ENCODE data around the gene ISM1.
A peak's percentile ranks its signal among the peaks of the same experiment; 100 is the strongest.

The ISM1 gene

DNA sequence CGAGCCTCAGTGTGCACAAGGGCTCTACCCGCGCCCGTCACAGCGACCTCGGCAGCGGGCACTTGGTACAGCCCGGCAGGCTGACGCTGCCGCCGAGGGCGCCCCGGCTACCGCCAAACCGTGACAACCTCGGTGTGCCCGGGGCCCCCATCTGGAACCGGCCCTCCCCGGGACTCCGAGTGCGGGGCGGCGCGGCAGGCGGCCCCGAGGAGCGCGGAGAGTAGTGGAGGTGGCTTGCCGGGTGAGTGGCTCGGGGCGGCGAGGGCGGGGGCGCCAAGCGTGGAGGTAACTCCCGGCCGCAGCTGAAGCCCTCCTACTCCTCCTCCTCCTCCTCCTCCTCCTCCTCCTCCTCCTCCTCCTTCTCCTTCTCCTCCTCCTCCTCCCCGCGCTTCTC lies at the start of gene ISM1:
TSS of gene ISM1 (plus strand) at position 371 of the 394 bp plus-strand sequence. CDS start 503 bp downstream, outside the sequence.
- peak; percentile 52 for DNase-seq (ENCODE audit: low spot score)

- DNase-seq (ENCODE audit: low spot score), result no peak
Measured at GRCh38 chr20:13173201-13173600, 47.9 kb upstream of the ISM1 start.

- DNase-seq (ENCODE audit: low spot score), result no peak
Measured at GRCh38 chr20:13174402-13174801, 46.7 kb upstream of the ISM1 start.

GRCh38 chr20:13180986-13181889 lies 39.8 kb upstream of the ISM1 start:
- no peak for DNase-seq (ENCODE audit: low spot score)

- DNase-seq (ENCODE audit: low spot score), result no peak
Measured at GRCh38 chr20:13183005-13183404, 38.1 kb upstream of the ISM1 start.

DNA sequence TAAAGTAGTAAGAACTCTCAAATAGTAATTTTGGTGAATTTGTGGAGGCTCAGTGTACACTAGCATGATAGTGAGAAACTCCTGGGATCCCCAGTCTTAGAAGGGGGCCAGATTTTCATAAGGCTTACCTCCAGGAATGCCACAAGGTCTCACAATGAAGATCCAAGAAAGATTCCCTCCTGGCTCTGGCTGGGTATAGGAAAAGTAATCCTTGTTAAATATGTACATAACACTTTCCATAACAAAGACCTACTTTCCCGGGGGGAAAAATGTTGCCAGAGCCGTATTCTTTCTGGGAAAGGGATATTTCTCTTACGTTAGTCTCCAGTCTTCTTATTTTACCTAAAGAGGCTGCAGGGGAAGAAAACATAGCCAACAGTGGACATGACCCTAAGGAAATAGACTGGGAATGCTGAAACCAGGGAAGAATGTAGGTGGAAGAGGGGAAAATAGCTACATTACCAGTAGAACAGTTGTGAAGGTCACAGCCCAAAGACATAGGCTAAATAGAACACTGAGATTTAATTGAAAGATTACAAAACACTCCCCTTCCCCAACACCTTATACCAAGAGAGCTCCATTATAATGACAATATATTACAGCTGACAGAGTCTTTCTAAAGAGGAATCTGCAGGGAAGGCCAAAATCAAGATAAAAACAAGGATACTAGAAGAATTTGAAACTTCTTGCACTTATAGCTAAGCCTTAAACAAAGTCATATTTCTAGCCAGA lies 34.9 kb upstream of the ISM1 start:
- no peak for DNase-seq (ENCODE audit: low spot score)

GRCh38 chr20:13187899-13188298 lies 33.2 kb upstream of the ISM1 start:
- DNase-seq (ENCODE audit: low spot score), result no peak

- DNase-seq (ENCODE audit: low spot score), result no peak
Measured at GRCh38 chr20:13199279-13199678, 21.8 kb upstream of the ISM1 start.

DNA sequence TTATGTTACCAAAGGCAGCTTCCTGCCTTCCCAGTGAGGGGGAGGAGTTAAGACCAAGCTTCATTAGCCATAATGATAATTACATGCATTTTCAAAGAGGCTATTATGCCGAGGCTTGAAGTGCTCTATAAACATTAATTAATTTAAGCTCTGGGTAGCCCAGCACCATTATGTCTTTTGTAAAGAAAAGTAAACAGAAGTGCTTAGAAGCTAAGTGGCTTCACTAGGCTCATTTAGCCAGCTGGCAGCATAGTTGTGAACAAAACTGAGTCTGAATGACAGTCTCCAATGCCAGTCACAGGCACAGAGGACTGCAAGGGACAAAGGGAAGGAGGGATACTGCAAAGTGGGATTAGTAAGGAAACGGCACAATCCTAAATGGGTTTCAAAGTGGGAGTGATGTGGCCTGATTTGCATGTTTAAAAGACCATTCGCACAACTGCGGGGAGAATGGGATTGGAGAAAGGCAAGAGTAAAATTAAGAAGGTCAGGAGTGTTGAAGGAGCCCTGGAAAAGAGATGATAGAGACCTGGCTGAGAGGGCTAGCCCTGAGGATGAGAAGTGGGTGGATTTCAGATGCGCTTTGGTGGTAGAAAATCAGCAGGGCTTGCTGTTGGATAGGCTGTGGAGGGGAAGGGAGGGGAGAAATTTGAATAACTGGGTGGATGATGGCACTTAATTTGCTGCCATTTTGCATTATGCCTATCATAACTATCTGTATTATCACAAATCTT lies 20.1 kb upstream of the ISM1 start:
- no peak for DNase-seq (ENCODE audit: low spot score)

DNA sequence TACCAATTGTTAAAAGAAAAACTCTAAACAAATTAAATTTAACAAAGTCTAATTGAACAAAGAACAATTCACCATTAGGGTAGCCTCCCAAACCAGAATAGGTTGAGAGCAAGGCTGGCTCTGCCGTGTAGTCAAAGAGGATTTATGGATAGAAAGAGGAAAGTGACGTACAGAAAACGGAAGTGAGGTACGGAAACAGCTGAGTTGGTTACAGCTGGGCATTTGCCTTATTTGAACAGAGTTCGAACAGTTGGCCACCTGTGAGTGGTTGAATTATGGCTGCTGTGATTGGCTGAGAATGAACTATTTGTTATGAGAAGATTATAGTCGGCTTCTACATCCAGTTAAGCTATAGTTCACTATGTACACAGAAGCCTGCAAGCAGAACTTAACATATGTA lies 18.5 kb upstream of the ISM1 start:
- DNase-seq (ENCODE audit: low spot score), result no peak

DNA sequence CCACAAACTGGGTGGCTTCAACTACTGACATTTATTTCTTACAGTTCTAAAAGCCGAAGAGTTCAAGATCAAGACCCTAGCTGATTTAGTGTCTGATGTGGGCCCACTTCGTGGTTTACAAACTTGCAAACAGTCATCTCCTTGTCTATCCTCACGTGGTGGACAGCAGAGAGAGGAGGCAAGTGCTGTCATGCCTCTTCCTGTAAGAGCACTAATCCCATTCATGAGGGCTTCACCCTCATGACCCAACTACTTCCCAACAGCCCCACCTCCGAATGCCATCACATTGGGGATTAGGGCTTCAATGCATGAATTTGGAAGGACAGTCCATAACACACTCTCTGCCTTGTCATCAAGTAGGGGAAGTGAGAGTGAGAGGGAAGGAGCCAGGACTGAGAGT lies 15.6 kb upstream of the ISM1 start:
- DNase-seq (ENCODE audit: low spot score), result no peak

- DNase-seq (ENCODE audit: low spot score), result no peak
Measured at GRCh38 chr20:13205848-13206434, 15.1 kb upstream of the ISM1 start.

DNA sequence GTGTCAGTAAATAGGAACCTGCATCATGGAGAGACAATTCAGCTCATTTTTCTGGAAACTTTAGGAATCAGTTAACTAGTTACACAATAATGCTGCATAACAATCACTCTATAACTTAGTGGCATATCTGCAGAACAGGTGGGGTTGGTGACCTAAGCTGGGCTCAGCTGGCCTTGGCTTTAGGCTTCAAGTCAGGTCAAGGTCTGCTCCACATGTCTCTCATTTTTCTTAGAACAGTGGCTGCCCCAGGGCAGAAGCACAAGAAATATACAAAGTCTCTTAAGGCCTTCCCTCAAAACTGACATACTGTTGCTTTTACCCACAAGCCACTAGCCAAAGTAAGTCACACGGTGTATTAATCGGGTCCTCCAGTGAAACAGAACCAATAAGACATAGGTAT lies 14.1 kb upstream of the ISM1 start:
- DNase-seq (ENCODE audit: low spot score), result no peak

DNA sequence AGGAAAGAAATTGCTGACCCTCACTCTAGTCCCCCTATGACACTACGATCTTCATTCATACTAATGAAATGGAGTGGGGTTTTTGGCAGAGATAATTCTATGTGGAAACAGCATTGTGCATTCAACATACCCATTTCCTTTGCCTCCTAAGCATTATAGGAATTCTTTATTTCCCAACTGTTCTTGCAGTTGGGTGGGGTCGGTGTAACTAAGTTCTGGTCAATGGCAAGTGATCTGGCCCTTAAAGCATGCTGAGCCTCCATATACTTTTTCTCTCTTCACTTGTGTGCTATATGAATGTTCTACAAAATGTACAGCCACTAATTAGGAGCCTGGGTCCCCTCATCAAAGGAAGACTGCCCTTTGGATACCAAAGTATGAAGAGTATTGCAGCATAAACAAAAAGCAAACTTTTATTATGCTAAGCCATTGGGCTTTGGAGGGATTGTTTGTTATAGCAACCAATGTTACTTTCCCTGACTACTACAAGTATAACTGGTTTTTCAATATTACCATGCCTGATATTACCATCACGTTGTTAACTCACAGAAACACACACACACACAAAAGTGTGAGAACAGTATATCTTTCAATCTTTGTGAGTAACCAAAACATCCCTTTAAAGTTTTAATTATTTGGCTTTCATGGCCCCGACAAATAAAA lies 9.0 kb upstream of the ISM1 start:
- no peak for DNase-seq (ENCODE audit: low spot score)

DNA sequence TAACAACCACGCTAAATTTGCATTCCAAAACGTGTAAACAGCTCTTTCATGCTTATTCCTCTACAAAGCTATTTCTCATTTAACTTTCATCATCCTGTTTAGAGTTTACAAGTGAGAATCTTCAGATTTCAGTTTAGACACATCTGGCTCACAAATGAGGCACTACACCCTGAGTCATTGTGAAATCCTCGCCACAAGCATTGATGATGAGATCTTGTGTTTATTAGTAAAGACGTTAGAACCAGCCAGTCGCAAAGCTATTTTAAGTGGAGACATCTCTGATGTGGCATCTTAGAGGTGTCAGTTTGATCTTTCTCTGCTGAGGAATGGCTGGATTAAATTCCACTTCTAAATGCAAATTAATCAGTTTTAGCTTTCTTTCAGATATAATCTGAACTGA lies 8.3 kb upstream of the ISM1 start:
- no peak for DNase-seq (ENCODE audit: low spot score)

GRCh38 chr20:13213335-13213734 lies 7.7 kb upstream of the ISM1 start:
- no peak for DNase-seq (ENCODE audit: low spot score)

DNA sequence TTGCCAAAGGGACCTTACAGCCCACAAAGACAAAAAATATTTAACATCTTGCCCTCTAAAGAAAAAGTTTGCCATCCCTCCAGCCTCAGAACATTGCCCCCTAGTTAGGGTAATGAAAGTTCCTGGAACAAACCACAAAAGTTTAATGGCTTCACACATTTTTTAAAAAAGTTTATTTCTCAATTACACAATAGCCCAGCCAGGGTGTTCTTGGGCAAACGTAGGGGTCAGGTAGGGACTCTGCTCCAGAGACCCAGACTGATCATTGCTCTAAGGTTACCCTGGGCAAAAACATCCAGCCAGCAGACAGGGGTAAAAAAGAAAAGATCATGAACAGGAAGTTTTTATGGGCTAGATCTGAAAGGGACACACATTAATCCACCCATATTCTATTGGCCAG lies 4.5 kb upstream of the ISM1 start:
- no peak for DNase-seq (ENCODE audit: low spot score)

- no peak for DNase-seq (ENCODE audit: low spot score)
Measured at GRCh38 chr20:13219327-13220193, 1.5 kb upstream of the ISM1 start.

- DNase-seq (ENCODE audit: low spot score), result peak; percentile 75
Measured at GRCh38 chr20:13220194-13220903, 725 bp upstream of the ISM1 start.

- no peak for DNase-seq (ENCODE audit: low spot score)
Measured at GRCh38 chr20:13221313-13221672, 219 bp downstream of the ISM1 start.
